HG03175 (cell line): ENCODE data around the gene CTAG1B.
"Not testable (repeated sequence)": the region's sequence is repeated elsewhere in the genome, so short reads cannot be mapped to it uniquely, and the experiment has no call there.

Source experiments
- ATAC-seq: cut with Tn5 transposase; IDR thresholded peaks from one replicate; pipeline ENCODE4 v1.9.1; 2021; ENCODE audit warnings: mild to moderate bottlenecking, moderate library complexity; ENCODE audit not compliant: unreplicated experiment

The CTAG1B gene

DNA sequence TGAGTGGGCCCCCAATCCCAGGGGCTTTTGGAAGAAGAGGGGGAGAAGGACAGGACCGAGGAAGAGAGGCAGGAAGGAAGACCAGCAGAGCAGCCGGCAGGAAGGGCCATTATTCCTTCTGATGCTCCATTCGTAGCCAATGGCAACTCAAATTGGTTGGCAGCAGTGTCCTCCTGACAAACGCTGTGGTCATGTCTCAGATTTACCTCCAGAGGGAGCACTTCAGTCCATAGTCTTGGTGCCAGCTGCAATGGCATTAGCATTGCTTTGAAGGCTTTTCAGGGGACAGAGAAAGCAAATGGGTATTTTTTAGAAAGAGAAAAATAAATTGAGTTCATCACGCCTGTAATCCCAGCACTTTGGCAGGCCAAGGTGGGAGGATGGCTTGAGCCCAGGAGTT lies 9.9 kb upstream of the CTAG1B start:
- ATAC-seq, result not testable (repeated sequence)

DNA sequence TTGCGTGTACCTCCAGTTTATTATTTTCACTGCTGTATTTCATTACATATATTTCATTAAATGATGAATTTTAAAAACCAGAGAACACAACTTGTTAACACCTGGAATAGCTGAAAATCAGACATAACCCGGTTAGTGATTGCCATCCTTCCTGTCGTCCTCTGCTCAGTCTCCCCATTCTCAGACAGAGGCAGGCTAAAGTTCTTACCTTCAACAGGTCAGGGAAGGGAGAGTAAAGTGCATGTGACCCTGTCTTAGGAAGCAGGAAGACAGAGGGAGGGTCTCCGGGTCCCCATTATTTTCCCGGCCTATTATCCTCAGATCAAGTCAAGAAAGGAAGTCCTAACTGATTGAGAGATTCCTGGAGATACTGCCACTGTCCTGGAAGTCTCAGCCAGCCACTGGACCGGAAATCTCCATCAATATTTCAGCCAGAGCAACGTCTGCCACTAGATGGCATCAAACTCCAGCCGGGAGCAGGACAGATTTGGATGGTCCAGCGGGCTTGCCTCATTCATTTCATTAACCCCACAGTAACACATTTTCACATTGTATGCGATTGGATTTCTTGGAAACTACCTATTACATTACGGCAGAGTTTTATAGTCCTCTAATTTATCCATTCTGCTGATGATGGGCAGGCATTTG lies 1.8 kb upstream of the CTAG1B start:
- not testable (repeated sequence) for ATAC-seq

DNA sequence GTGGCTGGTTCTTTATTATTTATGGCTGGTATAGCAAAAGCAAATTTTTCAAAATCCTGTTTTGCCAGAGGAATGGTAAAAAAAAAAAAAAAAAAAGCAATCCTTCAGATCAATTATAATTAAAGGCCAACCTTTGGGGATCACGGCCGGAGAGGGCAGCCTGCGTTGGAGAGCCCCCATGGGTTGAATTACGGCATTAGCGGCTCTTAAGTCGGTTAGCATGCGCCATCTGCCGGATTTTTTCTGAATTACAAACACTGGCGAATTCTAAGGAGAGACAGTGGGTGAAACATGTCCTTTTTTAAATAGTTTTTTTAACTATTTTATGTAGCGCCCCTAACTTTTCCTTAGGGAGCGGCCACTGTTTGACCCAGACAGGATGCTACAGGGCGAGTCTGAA lies 5.5 kb downstream of the CTAG1B start:
- not testable (repeated sequence) for ATAC-seq

DNA sequence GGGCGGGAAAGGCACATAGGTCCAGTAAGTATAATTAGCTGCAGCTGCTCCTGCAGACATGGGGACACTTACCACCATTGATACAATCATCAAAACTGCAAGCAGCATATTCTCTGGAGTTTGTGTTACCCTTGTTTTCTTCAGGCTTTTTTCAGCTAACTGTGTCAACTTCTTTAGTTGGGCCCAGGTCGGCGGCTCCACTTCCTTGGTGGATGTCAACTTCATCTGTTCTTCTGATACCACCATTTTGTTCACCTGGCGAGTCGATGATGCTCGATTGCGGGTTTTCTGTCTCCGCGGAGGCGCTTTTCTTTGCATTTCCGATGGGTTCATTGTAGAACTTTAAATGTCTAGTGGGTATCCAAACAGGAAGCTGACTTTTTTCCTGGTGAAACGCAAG lies 7.9 kb downstream of the CTAG1B start:
- not testable (repeated sequence) for ATAC-seq

DNA sequence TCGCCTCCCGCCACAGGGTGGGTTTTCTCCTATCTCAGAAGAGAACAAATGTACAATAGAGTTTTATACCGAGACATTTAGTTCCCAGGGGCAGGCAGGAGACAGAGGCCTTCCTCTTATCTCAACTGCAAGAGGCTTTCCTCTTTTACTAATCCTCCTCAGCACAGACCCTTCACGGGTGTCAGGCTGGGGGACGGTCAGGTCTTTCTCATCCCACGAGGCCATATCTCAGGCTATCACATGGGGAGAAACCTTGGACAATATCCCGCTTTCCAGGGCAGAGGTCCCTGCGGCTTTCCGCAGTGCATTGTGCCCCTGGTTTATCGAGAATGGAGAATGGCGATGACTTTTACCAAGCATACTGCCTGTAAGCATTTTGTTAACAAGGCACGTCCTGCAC lies 10.3 kb downstream of the CTAG1B start:
- not testable (repeated sequence) for ATAC-seq

DNA sequence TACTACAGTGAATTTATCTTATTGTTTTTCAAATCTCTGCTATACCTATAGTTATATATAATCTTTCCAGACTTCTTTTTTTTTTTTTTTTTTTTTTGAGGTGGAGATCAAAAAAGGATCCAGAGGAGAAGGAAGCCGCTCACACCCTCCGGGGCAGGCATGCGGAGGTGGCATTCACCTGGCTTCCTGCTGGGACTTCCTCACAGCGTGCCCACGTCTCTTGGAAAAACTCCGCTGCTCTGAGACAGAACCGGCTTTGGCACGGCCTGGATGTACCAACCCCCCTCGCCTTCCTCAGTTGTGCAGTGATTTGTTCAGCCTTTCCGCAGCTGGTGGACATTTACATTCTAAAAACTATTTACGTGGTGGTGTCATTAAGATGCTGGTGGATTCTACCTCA lies 11.1 kb downstream of the CTAG1B start:
- not testable (repeated sequence) for ATAC-seq

DNA sequence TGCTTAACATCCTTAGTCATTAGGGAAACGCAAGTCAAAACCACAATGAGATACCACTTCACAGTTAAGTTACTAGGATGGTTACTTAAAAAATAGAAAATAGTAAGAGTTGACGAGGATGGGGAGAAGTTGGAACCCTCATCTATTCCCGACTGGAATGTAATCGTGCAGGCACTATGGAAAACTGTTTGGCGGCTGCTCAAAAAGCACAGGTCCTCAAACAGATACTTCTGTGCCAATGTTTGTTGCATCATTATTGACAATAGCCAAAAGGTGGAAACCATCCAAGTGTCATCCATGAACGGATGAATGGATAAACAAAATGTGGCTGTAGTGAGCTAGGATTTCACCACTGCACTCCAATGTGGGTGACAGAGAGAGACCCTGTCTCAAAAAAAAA lies 11.7 kb downstream of the CTAG1B start:
- ATAC-seq, result no peak

DNA sequence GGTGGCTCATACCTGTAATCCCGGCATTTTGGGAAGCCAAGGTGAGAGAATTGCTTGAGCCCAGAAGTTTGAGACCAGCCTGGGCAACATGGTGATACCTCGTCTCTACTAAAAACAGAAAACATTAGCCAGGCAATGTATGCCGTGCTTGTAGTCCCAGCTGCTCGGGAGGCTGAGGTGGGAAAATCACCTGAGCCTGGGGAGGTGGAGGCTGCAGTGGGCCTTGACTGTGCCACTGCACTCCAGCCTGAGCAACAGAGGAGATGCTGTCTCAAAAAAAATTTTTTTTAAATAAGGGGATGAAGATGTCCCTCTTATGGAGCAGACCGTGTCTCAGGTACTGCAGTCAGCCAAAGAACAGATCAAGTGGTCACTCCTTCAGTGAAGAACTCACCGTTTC lies 13.5 kb downstream of the CTAG1B start:
- ATAC-seq, result no peak

DNA sequence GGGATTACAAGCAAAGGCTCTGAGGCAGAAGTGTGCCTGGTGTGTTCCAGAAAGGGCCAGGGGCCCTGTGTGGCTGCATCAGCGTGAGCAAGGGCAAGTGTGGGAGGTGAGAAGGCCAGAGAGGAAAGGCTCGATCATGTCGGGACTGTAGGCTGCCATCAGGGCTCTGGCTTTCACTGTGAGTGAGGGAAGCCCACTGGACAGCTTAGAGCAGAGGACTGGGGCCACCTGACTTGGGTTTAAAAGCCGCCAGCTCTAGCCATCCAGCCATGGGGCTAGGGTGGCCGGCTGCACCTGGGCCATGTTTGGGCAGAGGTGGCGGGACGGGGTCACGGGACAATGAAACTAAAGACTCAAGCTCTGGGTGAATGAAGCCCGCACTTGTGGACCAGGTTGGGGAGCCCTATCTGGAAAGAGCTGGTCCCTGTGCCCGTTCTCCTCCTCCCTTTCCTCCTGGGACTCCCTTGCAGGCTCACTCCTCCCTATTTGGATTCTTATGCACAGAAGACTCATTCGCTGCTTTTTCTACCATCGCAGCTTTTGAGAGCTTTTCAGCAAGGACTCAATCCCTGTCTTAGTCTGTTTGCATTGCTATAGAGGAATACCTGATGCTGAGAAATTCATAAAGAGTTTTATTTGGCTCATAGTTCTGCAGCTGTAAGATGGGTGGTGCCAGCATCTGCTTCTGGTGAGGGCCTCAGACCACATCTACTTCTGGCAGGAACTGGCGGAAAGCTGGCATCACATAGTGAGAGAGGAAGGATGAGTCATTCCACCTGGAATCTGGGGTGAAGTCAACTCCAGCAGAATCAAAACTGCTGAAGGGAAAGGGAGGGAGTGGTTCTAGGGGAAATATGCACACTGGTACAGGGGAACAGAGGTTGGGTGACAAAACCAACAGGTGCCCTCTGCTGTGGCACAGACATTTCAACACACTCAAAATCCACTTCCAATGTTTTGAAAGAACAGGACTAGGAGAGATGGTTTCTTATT lies 15.3 kb downstream of the CTAG1B start:
- no peak for ATAC-seq

DNA sequence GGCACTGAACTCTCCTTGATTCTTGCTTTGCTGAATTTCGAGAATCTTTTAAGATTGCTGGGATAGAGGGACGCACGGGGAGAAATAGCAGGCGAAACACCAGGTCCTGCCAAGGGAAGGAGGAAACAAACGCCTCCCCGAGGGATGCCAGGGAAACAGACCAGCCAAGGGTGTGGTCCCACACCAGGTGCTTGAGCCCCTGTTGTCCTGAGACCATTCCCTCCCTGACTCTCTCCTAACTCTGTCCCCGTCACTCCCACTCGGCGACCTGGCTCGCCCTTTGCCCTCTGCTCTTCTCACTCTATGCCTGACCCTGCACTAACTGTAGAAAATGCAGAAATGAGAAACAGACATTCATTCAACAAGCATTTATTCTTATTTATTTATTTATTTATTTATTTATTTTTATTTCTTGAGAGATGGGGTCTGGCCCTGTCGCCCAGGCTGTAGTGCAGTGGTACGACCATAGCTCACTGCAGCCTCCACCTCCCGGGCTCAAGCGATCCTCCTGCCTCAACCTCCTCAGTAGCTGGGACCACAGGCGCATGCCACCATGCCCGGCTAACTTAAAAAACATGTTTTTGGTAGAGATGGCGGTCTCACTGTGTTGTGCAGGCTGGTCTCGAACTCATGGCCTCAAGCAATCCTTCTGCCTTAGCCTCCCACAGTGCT lies 16.2 kb downstream of the CTAG1B start:
- no peak for ATAC-seq

DNA sequence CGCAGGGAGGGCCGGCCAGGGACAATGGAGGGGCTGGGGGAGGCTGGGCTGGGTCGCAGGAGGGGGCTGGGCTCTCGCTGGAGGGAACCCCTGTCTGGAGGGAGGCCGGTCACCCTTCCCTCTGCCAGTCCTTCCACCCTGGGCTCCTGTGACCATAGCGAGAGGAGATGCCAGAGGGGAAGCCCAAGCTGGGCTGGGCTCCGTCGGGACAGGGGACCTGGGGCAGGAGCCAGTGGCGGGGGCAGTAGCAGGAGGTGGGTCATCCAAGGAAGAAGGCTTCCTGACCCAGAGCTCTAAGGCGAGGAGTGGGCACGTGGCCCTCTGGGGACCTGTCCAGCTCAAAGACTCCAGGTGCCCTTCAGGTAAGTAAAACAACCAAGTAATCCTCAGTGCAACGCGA lies 16.9 kb downstream of the CTAG1B start:
- no peak for ATAC-seq

DNA sequence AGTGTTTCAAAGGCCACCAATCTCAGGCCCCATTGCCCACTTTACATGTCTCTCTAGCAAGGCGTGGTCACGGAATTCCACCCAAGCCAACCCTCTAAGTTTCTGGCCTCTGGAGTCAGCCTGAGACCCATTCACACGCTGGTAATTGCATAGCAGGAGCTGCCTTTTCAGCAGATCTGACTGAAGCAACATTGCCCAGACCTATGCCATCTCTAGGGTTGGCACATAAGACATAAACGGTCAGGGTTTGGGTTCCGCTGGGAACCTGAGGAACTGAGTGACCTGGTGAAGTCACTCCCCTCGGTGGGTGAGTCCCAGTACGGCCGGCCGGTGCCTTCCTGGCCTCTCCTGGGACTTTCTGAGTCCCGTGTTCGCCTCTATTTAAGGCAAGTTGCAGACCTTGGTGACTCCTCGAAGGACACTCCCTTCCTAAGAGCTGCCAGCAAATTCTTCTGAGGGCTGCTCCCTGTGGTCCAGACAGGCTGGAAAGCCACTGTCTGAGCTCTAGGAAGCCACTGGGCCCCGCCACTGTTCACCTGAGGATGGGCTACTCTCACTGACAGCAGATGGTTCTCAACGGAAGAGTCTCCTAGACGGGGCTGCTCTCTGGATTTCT lies 18.2 kb downstream of the CTAG1B start:
- no peak for ATAC-seq

DNA sequence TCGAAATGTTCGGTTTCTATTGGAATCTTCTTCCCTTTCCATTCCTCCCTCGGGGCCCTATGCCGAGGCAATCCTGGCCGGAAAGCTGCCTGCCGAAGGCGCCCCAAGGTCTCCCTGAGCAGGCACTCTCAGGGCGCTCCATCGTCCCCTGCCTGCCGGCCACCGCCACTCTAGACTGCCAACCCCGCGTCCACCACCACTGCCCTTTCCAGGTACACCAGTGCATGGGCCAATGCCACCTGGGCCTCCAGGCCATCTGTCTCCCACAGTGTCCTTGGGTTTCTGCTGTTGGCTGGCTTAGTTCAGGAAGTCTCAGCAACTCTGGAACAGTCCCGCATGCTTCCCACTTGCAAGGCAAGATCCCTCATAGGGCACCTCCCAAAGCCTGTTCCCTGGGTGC lies 19.6 kb downstream of the CTAG1B start:
- no peak for ATAC-seq

DNA sequence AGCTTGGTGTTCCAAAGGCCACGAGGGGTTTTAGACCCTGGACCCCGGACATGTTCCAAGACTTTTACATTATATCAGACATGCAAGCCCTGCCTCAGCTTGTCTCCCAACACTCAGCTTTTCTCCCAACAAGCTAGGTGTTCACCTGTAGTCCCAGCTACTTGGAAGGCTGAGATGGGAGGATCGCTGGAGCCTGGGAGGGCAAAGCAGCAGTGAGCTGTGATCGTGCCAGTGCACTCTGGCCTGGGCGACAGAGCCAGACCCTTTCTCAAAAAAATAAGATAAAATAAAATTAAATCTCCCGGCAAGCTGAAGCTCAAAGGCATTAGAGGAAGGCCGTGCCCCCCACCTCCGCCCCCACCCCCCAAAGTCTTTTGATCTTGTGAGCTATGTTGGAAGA lies 20.4 kb downstream of the CTAG1B start:
- no peak for ATAC-seq

DNA sequence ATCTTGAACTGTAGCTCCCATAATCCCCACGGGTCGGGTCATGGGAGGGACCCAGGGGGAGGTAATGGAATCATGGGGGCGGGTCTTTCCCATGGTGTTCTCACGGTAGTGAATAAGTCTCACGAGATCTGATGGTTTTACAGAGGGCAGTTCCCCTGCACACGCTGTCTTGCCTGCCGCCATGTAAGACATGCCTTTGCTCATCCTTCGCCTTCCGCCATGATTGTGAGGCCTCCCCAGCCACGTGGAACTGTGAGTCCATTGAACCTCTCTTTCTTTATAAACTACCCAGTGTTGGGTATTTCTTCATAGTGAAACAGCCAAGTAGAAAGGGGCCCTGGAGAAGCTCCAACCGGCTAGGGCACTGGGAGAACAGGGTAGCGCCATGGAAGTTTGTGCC lies 21.9 kb downstream of the CTAG1B start:
- no peak for ATAC-seq

DNA sequence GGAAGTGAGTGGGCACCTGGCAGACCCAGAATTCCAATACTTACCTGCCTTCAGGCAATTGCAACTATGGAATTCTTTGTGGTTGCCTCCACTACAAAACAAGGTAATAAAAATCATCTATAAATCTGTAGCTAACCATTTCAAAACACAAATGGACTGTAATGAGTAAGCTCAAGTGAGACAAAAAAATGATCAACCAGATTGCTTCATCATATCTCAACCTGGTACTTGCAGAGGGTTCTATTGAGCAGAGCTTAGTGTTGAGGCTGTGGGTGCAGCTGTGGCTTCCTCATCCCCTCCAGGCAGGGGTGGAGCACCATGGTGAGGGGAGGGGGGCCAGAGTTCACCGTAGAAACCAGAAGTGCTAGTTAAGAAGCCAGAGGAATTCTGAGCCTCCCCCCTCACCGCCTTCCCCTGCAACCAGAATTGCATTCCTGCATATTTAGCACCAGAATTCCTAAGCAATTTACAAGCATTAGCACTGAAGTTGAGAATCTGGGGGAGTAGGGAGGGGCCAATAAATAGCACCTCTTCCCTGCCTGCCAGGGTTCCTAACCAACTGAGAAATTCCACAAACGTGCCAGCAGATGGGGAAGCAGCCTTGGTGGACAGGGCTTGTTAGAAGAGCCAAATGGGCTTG lies 22.7 kb downstream of the CTAG1B start:
- ATAC-seq, result no peak

DNA sequence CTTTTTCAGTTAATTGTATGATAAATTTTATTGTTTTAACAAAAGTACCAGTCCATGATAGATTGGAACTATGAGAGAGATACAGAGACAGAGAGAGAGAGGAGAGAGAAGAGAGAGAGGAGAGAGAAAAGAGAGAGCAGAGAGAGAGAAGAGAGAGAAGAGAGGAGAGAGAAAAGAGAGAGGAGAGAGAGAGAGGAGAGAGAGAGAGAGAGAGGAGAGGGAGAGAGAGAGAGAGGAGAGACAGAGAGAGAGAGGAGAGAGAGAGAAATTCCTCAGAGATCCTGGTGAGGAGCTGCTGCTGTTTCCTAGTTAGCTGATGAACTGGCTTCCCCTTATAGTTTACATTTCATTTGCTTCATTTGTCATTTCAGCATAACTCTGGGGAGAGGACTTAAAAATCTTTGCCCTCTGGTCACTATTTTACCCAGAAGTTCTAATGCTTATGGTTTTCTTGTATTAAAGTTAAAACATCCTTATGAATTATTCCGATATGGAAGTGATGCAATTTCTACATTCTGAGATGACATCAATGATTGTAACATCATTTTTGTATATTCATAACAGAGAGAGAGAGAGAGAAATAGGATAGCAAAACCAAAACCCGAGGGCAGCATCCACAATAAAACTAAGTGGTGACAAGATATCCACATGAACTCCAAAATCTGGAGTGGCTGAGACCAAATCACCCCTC lies 23.4 kb downstream of the CTAG1B start:
- ATAC-seq, result no peak

DNA sequence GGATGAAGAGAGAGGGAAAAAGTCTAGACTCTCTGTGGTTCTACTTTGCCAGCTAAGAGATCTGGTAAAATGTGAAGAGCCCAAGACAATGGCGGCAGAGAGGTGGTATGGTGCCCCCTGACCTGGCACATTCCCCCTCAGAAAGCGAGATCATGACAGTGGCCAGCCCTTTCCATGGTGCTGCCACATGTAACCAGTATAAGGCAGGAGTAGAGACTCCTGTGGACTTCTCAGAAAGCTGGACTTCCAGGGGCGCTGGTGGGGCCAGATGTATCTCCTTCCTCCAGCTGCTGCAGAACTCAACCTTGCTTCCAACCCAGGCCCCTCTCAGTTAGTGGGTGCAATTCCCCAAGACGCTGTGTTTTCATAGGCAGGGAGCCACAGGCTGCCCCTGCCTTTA lies 24.6 kb downstream of the CTAG1B start:
- ATAC-seq, result no peak

DNA sequence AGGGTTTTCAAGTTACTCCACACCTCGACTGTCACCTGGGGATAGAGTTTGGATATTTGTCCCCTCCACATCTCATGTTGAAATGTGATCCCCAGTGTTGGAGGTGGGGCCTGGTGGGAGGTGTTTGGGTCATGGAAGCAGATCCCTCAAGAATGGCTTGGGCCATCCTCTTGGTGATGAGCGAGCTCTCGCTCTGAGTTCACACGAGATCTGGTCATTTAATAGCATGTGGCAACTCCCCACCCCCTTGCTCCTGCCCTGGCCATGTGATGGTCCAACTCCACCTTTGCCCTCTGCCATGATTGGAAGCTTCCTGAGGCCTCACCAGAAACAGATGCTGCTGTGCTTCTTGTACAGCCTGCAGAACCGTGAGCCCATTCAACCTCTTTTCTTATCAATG lies 25.9 kb downstream of the CTAG1B start:
- ATAC-seq, result no peak

DNA sequence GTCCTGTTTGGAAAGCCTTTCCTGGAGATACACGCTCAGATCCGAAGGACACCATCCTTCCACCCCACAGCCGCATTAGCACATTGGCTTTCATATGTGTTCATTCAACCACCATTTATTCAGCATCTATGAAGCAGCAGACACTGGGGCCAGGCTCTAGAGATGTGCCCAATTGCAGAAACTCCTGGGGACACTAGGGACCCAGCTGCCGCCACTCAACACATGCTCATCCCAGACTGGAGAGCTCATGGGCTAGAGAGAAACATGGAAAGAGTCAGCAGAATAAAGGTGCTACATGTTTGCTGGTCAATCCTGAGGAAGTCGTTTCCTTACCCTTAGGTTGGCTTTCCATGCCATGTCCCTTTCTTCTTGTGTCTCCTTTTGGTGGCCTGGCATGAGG lies 26.6 kb downstream of the CTAG1B start:
- ATAC-seq, result no peak
